Measurements from ENCODE around the gene ENPP4. TPM values are rescaled to one million over a fixed set of nuclear protein-coding genes. Genes with fewer than 3 reads are reported as not detected.

Gene ENPP4
- total RNA-seq, 6 donors from 2014 or later: 10.5 to 45.7 (median 24.3) TPM

DNA sequence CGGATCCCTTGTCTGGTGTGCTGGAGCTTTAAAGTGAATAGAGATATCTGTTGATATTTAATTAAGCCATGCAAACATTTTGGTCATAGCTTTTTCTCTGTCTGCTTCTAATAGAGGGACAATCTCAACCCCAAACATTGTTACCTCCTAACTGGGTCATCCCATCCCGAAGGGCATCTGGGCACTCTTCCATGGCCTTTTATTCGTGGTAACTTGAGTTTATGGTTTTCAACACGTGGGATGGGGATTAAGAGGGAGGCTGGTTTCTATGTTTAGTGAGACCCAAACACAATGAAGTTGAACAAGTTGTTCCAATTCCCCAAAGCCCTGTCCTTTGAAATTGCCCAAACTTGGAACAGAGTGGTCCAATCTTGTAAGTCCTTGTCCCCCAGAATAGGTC lies 42.4 kb downstream of the ENPP4 start:
- Histone ChIP-seq H3K4me3 (no peak overlapping the region), H3K27me3 (no peaks in the 10 kb centered on the region), H3K27ac (no peak overlapping the region), H3K4me1 (peaks cover 0 to 18% (median 5%) of the 10 kb centered on the region in 4 donors), H3K36me3 (no peaks in the 10 kb centered on the region), H3K9me3 (no peaks in the 10 kb centered on the region)
- no peak for DNase-seq
- no peak for ATAC-seq (ENCODE audit: low FRiP score in 2 of 2)
- TF ChIP-seq POLR2A (IDR thresholded peaks at IDR 0.05) (no peak), EP300 (IDR thresholded peaks at IDR 0.05) (no peak), POLR2AphosphoS5 (IDR thresholded peaks at IDR 0.05) (no peak)
- TF ChIP-seq, protein P1, sequence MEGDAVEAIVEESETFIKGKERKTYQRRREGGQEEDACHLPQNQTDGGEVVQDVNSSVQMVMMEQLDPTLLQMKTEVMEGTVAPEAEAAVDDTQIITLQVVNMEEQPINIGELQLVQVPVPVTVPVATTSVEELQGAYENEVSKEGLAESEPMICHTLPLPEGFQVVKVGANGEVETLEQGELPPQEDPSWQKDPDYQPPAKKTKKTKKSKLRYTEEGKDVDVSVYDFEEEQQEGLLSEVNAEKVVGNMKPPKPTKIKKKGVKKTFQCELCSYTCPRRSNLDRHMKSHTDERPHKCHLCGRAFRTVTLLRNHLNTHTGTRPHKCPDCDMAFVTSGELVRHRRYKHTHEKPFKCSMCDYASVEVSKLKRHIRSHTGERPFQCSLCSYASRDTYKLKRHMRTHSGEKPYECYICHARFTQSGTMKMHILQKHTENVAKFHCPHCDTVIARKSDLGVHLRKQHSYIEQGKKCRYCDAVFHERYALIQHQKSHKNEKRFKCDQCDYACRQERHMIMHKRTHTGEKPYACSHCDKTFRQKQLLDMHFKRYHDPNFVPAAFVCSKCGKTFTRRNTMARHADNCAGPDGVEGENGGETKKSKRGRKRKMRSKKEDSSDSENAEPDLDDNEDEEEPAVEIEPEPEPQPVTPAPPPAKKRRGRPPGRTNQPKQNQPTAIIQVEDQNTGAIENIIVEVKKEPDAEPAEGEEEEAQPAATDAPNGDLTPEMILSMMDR (IDR thresholded peaks at IDR 0.05): no peak
- 93 to 96% methylated on average over 4 of the region's 4 CpGs for WGBS, 2 donors

GRCh38 chr6:46174904-46175303 lies 45.1 kb downstream of the ENPP4 start:
- Histone ChIP-seq H3K9me3 (no peaks in the 10 kb centered on the region), H3K4me1 (peaks cover 0 to 15% (median 5%) of the 10 kb centered on the region in 4 donors), H3K27ac (no peak overlapping the region), H3K27me3 (no peaks in the 10 kb centered on the region), H3K36me3 (no peaks in the 10 kb centered on the region), H3K4me3 (no peak overlapping the region)
- 66 to 67% methylated on average over 3 of the region's 3 CpGs for WGBS, 2 donors
- DNase-seq (no peak), ATAC-seq (ENCODE audit: low FRiP score in 2 of 2) (no peak)
- no peak for TF ChIP-seq POLR2A (IDR thresholded peaks at IDR 0.05)
- no peak for TF ChIP-seq POLR2AphosphoS5 (IDR thresholded peaks at IDR 0.05)
- TF ChIP-seq, protein P1 (IDR thresholded peaks at IDR 0.05): no peak
- no peak for TF ChIP-seq EP300 (IDR thresholded peaks at IDR 0.05)

GRCh38 chr6:46175446-46175845 lies 45.7 kb downstream of the ENPP4 start:
- no peak overlapping the region for H3K4me3 ChIP-seq
- no peaks in the 10 kb centered on the region for H3K9me3 ChIP-seq
- WGBS, 2 donors: 87 to 90% methylated on average over 4 of the region's 4 CpGs
- DNase-seq: no peak
- ATAC-seq (ENCODE audit: low FRiP score in 2 of 2): no peak
- H3K27ac ChIP-seq: no peak overlapping the region
- TF ChIP-seq, protein P1 (IDR thresholded peaks at IDR 0.05): no peak
- TF ChIP-seq POLR2A (IDR thresholded peaks at IDR 0.05) (no peak), POLR2AphosphoS5 (IDR thresholded peaks at IDR 0.05) (no peak), EP300 (IDR thresholded peaks at IDR 0.05) (no peak)
- no peaks in the 10 kb centered on the region for H3K27me3 ChIP-seq
- no peaks in the 10 kb centered on the region for H3K36me3 ChIP-seq
- H3K4me1 ChIP-seq: peaks cover 0 to 9% (median 5%) of the 10 kb centered on the region in 4 donors

DNA sequence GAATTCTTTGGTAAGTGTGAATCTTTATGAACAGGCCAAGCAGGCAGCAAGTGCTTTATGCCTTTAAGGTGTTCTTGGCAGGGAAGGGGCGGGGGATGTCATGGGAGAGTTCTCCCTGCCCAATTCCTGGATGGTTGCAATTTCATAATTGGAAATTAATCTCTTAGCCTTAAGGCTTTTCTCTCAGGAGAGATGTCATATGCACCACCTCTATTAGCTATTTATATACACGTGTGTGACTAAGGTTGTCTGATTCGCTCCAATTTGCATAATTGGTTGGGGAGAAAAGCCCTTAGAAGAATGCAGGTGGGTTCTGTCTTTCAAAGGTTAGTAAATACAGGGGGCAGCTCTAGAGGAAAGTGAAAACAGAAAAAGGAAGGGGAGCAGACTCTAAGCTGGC lies 46.2 kb downstream of the ENPP4 start:
- ATAC-seq (ENCODE audit: low FRiP score in 2 of 2): no peak

GRCh38 chr6:46184114-46184513 lies 54.3 kb downstream of the ENPP4 start:
- no peak for DNase-seq
- Histone ChIP-seq H3K4me3 (no peak overlapping the region), H3K27ac (no peak overlapping the region), H3K4me1 (no peaks in the 10 kb centered on the region), H3K9me3 (no peaks in the 10 kb centered on the region), H3K36me3 (no peaks in the 10 kb centered on the region), H3K27me3 (no peaks in the 10 kb centered on the region)
- ATAC-seq (ENCODE audit: low FRiP score in 2 of 2): peak in 1 of 2 donors; percentile 67
- WGBS, 2 donors: 53 to 68% methylated on average over 4 of the region's 4 CpGs
- TF ChIP-seq POLR2AphosphoS5 (IDR thresholded peaks at IDR 0.05) (no peak), POLR2A (IDR thresholded peaks at IDR 0.05) (no peak), EP300 (IDR thresholded peaks at IDR 0.05) (no peak)
- TF ChIP-seq, protein P1 (IDR thresholded peaks at IDR 0.05): no peak

More for the DNA sequence above, 46.2 kb downstream of the ENPP4 start:
- no peak overlapping the region for H3K27ac ChIP-seq
- no peak for DNase-seq
- H3K4me1 ChIP-seq: peaks cover 0 to 5% (median 2%) of the 10 kb centered on the region in 4 donors
- TF ChIP-seq, protein P1 (IDR thresholded peaks at IDR 0.05): no peak
- TF ChIP-seq POLR2AphosphoS5 (IDR thresholded peaks at IDR 0.05) (no peak), EP300 (IDR thresholded peaks at IDR 0.05) (no peak), POLR2A (IDR thresholded peaks at IDR 0.05) (no peak)
- H3K9me3 ChIP-seq: no peaks in the 10 kb centered on the region
- no peaks in the 10 kb centered on the region for H3K27me3 ChIP-seq
- H3K4me3 ChIP-seq: no peak overlapping the region
- H3K36me3 ChIP-seq: no peaks in the 10 kb centered on the region
- WGBS, 2 donors: 77 to 82% methylated on average over 3 of the region's 3 CpGs
